Activated CD8-positive, alpha-beta memory T cell treated with anti-CD3 and anti-CD28 coated beads, Interleukin-2, amount 10 ng/mL, durations not matched to agents 7 days and 5 days (primary cell): ENCODE results near the gene CACNA2D4. TPM values are rescaled to one million over a fixed set of nuclear protein-coding genes. Genes with fewer than 3 reads are reported as not detected.

Experiments
- ATAC-seq: fragments of 150-1000 bp; cut with Tn5 transposase; one replicate; pipeline ENCODE4 v1.10.0; 2021; ENCODE audit warnings: moderate library complexity
- CTCF ChIA-PET: fragments of 350-600 bp; sonication (Branson Sonifier 250); formaldehyde crosslinking; loops from one replicate; lab custom pipeline; 2021; ENCODE audit warnings: antibody characterized with exemption; lab: Charles Lee
- DNase-seq: peaks from one replicate; pipeline ENCODE4 v3.0.0-alpha.2; 2020
- H3K27ac Mint-ChIP-seq: one replicate; pipeline ENCODE4 v1.8.0; 2021; ENCODE audit warnings: mild to moderate bottlenecking, mixed read lengths
- H3K27me3 Mint-ChIP-seq: one replicate; pipeline ENCODE4 v1.8.0; 2021; ENCODE audit warnings: mixed read lengths
- H3K36me3 Mint-ChIP-seq: one replicate; pipeline ENCODE4 v1.8.0; 2021; ENCODE audit warnings: mild to moderate bottlenecking, mixed read lengths
- H3K4me1 Mint-ChIP-seq: one replicate; pipeline ENCODE4 v1.8.0; 2021; ENCODE audit warnings: mixed read lengths
- H3K4me3 Mint-ChIP-seq: one replicate; pipeline ENCODE4 v1.8.0; 2021; ENCODE audit warnings: mild to moderate bottlenecking, moderate library complexity, mixed read lengths
- H3K9me3 Mint-ChIP-seq: one replicate; pipeline ENCODE4 v1.8.0; 2022; ENCODE audit warnings: low read depth, mixed read lengths
- total RNA-seq, 2 experiments: library from RNA; stranded (reverse); gene quantifications; one replicate each; pipeline ENCODE4 v1.2.3, GENCODE V29; 2021

CACNA2D4 gene
- total RNA-seq, 2 experiments from 2014 or later = 5.9 to 8.2 TPM

DNA sequence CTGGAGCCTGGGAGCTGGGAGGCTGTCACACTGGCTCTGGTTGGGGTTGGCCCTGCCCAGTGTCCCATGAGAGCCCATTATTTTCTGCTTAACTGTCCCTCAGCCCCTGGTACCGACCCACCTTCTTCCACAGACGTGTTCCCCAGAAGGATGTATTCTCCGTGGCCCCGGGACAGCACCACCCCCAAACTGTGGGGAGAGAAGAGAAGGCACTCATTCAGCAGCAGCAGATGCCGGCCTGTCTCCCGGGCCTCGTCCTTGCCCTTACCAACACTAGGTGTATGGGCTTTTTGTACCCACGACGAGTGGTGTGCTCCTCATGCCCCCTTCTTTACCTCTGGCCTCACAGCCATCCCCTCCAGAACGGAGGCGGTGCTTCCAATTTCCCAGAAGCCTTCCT, 60.0 kb downstream of the CACNA2D4 start:
- ATAC-seq (no peak), DNase-seq (no peak)
- CTCF ChIA-PET = no interaction called here
- peaks cover 3% of the 10 kb centered on the region for H3K4me1 Mint-ChIP-seq
- peaks cover 6% of the 10 kb centered on the region for H3K27me3 Mint-ChIP-seq
- no peak overlapping the region for H3K27ac Mint-ChIP-seq
- H3K4me3 Mint-ChIP-seq = no peak overlapping the region
- H3K36me3 Mint-ChIP-seq = no peaks in the 10 kb centered on the region
- H3K9me3 Mint-ChIP-seq = no peaks in the 10 kb centered on the region

DNA sequence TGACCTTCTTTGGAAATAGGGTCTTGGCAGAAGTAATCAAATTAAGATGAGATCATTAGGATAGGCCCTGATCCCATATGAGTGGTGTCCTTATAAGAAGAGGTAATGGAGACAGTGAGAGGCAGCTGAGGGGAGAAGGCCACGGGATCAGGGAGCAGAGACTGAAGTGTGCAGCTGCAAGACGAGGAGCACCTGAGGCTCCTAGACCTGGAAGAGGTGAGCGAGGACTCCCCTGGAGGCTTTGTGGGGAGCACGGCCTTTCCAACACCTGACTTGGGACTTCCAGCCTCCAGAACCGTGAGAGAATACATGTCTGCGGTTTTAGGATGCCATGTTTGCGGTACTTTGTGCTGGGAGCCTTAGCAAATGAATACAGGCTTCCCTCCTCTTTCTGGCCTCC, 60.6 kb downstream of the CACNA2D4 start:
- peaks cover 3% of the 10 kb centered on the region for H3K27me3 Mint-ChIP-seq
- H3K4me1 Mint-ChIP-seq = peaks cover 3% of the 10 kb centered on the region
- no peaks in the 10 kb centered on the region for H3K9me3 Mint-ChIP-seq
- ATAC-seq (no peak), DNase-seq (no peak)
- CTCF ChIA-PET = no interaction called here
- H3K27ac Mint-ChIP-seq = no peak overlapping the region
- no peaks in the 10 kb centered on the region for H3K36me3 Mint-ChIP-seq
- no peak overlapping the region for H3K4me3 Mint-ChIP-seq

DNA sequence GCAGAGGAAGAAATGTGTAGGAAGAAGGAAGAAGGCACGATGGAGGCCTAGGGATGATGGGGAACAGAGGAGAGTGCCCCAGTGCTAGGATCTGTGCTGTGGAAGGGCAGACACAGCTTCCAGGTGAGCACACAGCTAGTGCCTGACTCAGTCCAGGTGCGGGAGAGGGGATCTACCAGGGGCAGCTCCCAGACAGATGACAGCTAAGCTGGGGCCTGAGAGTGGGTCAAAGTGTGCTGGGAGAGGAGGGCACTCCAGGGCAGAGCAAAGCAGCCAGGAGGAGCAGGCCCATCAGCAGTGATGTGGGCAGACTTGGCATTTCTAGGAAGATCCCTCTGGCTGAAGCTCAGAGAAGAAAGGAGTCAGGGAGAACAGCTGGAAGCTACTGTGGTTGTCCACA, 61.4 kb downstream of the CACNA2D4 start:
- Mint-ChIP-seq H3K36me3 (no peaks in the 10 kb centered on the region), H3K4me3 (no peak overlapping the region), H3K27me3 (no peaks in the 10 kb centered on the region), H3K4me1 (peaks cover 3% of the 10 kb centered on the region), H3K27ac (no peak overlapping the region), H3K9me3 (no peaks in the 10 kb centered on the region)
- CTCF ChIA-PET = no interaction called here
- ATAC-seq (no peak), DNase-seq (no peak)

DNA sequence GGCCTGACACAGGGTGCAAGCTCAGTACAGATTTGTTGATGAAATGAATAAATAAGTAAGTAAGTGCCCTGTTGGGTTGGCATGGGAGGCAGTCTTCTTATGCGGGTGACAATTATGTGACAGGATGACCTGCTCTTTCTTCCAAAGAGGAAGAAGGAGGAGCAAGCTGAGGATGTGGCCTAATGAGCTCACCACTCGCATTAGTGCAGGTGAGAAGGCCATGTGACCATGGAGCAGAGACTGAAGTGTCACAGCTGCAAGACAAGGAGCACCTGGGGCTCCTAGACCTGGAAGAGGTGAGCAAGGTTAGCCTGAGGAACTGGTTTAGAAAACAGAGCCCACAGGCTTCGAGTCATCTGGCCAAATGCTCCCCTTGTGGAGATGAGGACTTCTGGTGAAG, 63.2 kb downstream of the CACNA2D4 start:
- H3K9me3 Mint-ChIP-seq = no peaks in the 10 kb centered on the region
- peaks cover 3% of the 10 kb centered on the region for H3K27me3 Mint-ChIP-seq
- H3K4me1 Mint-ChIP-seq = peaks cover 3% of the 10 kb centered on the region
- CTCF ChIA-PET = interaction anchor here (0.9 to 1.1 kb wide), 2 partner anchors 11 to 18 kb away, joined by 3 read pairs; no protein-coding TSS in a partner anchor
- DNase-seq (no peak), ATAC-seq (no peak)
- H3K4me3 Mint-ChIP-seq = no peak overlapping the region
- H3K36me3 Mint-ChIP-seq = no peaks in the 10 kb centered on the region
- H3K27ac Mint-ChIP-seq = no peak overlapping the region

DNA sequence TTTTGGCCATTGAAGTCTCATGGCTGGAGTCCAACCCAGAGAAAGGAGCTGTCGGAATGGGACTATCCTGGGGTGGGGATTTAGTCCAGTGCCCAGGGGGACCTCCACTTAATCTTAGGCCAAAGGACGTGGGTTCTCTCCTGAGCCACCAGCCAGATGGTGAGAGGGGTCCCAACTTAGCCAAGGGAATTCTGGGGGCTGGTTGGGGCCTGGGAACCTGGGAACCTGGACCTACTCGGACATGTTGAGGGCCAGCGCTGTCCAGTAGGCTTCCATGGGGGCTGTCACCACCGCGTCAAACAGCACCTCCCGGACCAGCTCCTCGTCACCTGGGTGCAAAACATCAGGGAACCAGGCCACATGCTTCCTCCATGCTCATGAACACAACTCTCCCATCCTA, 64.7 kb downstream of the CACNA2D4 start:
- peaks cover 8% of the 10 kb centered on the region for H3K27me3 Mint-ChIP-seq
- H3K27ac Mint-ChIP-seq = no peak overlapping the region
- CTCF ChIA-PET = no interaction called here
- no peak overlapping the region for H3K4me3 Mint-ChIP-seq
- no peak for ATAC-seq
- no peak for DNase-seq
- no peaks in the 10 kb centered on the region for H3K9me3 Mint-ChIP-seq
- H3K36me3 Mint-ChIP-seq = no peaks in the 10 kb centered on the region
- peaks cover 3% of the 10 kb centered on the region for H3K4me1 Mint-ChIP-seq

DNA sequence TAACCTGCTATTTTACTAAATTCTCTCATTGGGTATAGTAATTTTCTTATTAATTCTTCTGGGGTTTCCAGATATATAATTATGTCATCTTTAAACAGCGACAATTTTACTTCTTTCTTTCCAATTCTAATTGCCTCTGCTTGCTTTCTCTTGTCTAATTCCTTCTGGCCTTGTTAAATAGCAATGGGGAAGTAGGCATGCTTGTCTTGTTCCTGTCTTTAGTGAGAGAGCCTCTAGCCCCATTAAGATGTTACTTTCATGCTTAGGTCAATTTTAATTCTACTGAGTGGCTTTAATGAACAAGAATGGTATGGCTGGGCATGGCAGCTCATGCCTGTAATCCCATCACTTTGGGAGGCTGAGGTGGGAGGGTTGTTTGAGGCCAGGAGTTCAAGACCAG, 66.4 kb downstream of the CACNA2D4 start:
- H3K4me3 Mint-ChIP-seq = no peak overlapping the region

DNA sequence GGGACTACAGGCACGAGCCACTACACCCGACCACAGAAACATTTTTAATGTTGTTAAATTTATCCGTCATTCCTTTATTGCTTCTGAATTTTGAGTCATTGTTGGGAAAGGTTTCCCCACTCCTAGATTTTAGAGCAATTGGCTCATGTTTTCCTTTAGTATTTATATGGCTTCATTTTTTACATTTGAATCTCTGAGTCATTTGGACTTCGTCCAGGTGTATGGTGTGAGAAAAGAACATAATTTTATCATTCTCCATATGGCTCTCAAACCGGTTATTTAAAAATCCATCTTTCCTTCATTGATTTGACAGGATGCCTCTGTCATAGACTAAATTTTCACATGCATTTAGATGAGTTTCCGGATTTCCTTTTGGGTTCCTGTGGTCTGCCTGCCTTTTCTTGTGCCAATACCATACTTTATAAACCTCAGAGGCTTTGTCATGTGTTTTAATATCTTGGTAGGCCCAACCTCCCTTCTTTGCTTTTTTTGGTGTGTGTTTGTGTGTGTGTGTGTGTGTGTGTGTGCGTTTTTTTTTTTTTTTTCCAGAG, 67.2 kb downstream of the CACNA2D4 start:
- H3K27ac Mint-ChIP-seq = no peak overlapping the region

More for the DNA sequence above, 66.4 kb downstream of the CACNA2D4 start:
- H3K9me3 Mint-ChIP-seq = no peaks in the 10 kb centered on the region
- CTCF ChIA-PET = no interaction called here
- H3K27ac Mint-ChIP-seq = no peak overlapping the region
- ATAC-seq (no peak), DNase-seq (no peak)
- H3K27me3 Mint-ChIP-seq = peaks cover 8% of the 10 kb centered on the region
- H3K4me1 Mint-ChIP-seq = peaks cover 3% of the 10 kb centered on the region
- H3K36me3 Mint-ChIP-seq = no peaks in the 10 kb centered on the region

DNA sequence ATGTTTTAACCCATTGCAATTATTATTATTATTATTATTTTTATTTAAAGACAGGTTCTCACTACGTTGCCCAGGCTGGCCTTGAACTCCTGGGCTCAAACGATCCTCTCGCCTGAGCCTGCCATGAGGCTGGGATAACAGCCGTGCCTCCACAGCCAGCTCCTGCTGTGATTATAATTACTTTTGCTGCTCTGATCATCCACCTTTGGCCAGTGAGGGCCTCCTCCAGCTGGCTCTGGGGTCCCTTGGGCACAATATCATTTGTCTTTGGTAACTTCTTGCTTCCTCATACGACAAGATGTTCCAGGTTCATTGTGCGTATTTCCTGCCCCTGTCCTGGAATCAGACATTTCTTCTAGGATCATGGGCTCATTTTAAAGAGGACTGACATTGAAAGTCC, 69.7 kb downstream of the CACNA2D4 start:
- Mint-ChIP-seq H3K27me3 (peaks cover 13% of the 10 kb centered on the region), H3K4me3 (no peak overlapping the region), H3K4me1 (no peaks in the 10 kb centered on the region), H3K36me3 (no peaks in the 10 kb centered on the region), H3K27ac (no peak overlapping the region), H3K9me3 (no peaks in the 10 kb centered on the region)
- DNase-seq (no peak), ATAC-seq (no peak)
- CTCF ChIA-PET = no interaction called here

More for the DNA sequence above, 67.2 kb downstream of the CACNA2D4 start:
- peaks cover 8% of the 10 kb centered on the region for H3K27me3 Mint-ChIP-seq
- no peaks in the 10 kb centered on the region for H3K36me3 Mint-ChIP-seq
- DNase-seq = no peak
- no peaks in the 10 kb centered on the region for H3K9me3 Mint-ChIP-seq
- H3K4me1 Mint-ChIP-seq = peaks cover 3% of the 10 kb centered on the region
- H3K4me3 Mint-ChIP-seq = no peak overlapping the region
- CTCF ChIA-PET = no interaction called here
- ATAC-seq = no peak

DNA sequence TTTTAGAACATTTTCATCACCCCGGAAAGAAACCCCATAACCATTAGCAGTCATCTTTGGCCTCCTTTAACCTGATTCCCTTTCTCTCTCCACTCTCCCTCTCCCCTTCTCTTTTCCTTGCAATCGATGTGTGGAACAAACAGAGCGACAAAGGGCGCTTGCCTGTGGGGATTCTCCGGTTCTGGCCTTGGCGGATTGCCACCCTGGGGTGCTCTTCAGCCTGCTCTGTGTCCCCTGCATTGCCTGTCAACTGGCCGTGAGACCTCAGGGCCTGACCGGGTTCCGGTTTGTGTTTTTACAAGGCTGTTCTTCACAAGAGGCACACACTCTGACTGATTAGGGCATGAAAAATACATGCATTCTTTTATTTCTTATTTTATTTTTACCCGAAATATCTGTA, 70.3 kb downstream of the CACNA2D4 start:
- no peak for DNase-seq
- ATAC-seq = no peak
- CTCF ChIA-PET = no interaction called here

DNA sequence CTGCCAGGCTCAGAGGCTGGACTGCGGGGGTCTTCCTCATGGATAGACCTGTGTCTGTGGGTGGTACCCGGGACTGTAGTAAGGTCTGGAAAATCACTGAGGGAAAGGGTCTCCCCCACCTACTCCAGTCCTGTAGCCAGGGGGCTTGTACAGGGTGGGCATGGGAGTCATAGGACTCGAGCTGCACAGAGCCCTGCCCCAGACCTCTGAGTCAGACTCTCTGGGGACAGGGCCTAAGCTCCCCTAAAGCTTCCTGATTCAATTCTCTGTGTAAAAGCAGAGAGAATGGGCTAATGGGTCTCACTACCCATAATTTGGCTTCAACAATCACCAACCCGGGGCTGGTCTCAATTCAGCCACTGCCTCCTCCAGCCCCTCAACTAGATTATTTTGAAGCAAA, 71.0 kb downstream of the CACNA2D4 start:
- H3K4me3 Mint-ChIP-seq = no peak overlapping the region
- no peaks in the 10 kb centered on the region for H3K9me3 Mint-ChIP-seq
- peaks cover 16% of the 10 kb centered on the region for H3K27me3 Mint-ChIP-seq
- ATAC-seq (no peak), DNase-seq (no peak)
- CTCF ChIA-PET = no interaction called here
- no peaks in the 10 kb centered on the region for H3K36me3 Mint-ChIP-seq
- H3K4me1 Mint-ChIP-seq = no peaks in the 10 kb centered on the region
- no peak overlapping the region for H3K27ac Mint-ChIP-seq

More for the DNA sequence above, 70.3 kb downstream of the CACNA2D4 start:
- Mint-ChIP-seq H3K4me1 (no peaks in the 10 kb centered on the region), H3K4me3 (no peak overlapping the region), H3K27ac (no peak overlapping the region), H3K27me3 (peaks cover 13% of the 10 kb centered on the region), H3K9me3 (no peaks in the 10 kb centered on the region), H3K36me3 (no peaks in the 10 kb centered on the region)

DNA sequence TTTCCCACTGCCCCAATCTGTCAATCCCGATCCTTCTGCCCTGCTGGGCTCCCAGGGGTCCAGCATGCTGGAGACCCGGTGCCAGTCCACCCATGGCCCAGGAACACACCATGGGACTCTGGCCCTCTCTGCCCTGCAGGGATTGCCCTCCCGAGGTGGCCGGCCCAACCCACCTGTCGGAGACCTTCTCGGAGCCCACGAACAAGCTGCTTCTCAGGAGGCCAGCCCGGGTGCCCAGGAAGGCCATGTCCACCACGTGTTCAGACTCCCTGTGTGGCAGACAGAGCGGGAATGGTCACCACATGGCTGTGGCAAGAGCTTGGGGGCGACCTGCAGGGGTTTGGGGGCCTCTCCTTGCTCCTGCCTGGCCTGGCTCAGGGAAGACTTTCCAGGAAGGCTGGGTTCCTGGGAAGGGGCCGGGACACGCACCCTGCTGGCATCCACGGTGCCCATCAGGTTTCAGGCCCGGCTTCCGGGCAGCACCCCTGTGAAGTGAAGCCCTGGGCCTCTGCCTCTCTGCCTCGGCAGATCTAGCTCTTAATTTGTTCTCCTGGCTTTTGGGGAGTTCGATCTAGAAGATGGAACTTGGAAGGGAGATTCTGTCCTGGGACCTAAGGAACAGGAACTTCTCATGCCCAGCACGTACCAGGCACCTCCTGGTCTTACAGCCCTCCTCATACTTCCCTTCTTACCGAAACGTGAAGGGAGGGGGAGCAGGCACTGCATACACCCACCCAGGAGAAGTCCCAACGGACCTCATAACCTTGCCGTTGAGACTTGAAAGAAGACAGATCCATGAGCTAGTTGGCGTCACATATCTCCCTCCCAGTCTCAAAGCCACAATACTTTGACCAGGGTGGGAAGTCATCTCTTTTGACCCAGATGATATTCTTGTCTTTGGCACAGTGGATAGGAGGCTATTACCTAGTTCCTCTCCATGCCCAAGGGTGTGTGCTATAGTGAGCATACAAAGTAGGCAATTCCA, 71.7 kb downstream of the CACNA2D4 start:
- Mint-ChIP-seq H3K27ac (no peak overlapping the region), H3K4me1 (no peaks in the 10 kb centered on the region), H3K9me3 (no peaks in the 10 kb centered on the region), H3K4me3 (no peak overlapping the region), H3K27me3 (peaks cover 16% of the 10 kb centered on the region), H3K36me3 (no peaks in the 10 kb centered on the region)
- DNase-seq (no peak), ATAC-seq (no peak)
- CTCF ChIA-PET = no interaction called here

DNA sequence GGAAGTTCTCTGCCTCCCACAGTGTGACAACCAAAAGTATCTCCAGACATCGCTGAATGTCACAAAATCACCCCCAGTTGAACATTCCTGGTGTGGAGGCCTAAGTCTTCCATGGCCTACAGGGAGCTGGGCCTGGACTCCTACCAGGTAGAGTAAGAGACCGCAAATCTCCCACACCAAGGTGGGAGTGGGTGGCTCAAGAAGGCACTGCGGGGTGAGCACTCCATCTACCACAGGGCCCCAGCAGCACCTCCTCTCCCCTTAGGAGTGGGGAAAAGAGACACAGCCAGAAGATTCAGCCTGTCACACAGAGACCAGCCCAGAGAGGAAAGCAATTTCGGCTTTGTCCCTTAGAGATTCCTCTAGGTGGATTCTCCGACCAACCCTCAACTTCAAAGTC, 72.6 kb downstream of the CACNA2D4 start:
- CTCF ChIA-PET = no interaction called here
- Mint-ChIP-seq H3K4me1 (no peaks in the 10 kb centered on the region), H3K36me3 (no peaks in the 10 kb centered on the region), H3K27ac (no peak overlapping the region), H3K27me3 (peaks cover 12% of the 10 kb centered on the region), H3K9me3 (no peaks in the 10 kb centered on the region), H3K4me3 (no peak overlapping the region)
- ATAC-seq (no peak), DNase-seq (no peak)

DNA sequence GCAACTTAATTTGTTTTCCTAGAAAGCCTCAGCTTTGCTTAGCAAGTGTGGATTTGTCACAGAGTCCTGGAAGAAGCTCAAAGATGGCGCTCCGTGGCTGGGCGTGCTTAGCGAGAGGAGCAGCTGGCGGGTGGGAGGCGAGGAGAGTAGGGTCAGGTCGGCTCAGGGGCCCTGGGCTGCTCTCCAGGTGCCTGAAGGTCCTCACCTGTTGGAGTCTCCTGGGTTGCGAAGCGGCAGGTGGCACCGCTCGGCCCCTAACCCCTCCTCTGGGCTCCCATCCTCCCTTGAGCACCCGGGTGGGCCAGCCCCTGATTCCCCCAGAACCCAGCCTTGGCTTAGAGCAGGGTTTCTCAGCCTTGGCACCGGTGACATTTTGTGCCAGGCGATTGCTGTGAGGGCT, 73.0 kb downstream of the CACNA2D4 start:
- ATAC-seq (no peak), DNase-seq (no peak)
- CTCF ChIA-PET = no interaction called here
- Mint-ChIP-seq H3K4me1 (no peaks in the 10 kb centered on the region), H3K27me3 (peaks cover 12% of the 10 kb centered on the region), H3K27ac (no peak overlapping the region), H3K4me3 (no peak overlapping the region), H3K9me3 (no peaks in the 10 kb centered on the region), H3K36me3 (no peaks in the 10 kb centered on the region)
